ENCODE data around the gene CERCAM. TPM values are rescaled to one million over a fixed set of nuclear protein-coding genes. Genes with fewer than 3 reads are reported as not detected.

Gene CERCAM
- total and polyA plus RNA-seq, 2 experiments from 2014 or later, result 2.7 to 7.9 TPM

GRCh38 chr9:128475867-128476266 is 55.2 kb downstream of the CERCAM start (continued):
- TF ChIP-seq, protein P1, sequence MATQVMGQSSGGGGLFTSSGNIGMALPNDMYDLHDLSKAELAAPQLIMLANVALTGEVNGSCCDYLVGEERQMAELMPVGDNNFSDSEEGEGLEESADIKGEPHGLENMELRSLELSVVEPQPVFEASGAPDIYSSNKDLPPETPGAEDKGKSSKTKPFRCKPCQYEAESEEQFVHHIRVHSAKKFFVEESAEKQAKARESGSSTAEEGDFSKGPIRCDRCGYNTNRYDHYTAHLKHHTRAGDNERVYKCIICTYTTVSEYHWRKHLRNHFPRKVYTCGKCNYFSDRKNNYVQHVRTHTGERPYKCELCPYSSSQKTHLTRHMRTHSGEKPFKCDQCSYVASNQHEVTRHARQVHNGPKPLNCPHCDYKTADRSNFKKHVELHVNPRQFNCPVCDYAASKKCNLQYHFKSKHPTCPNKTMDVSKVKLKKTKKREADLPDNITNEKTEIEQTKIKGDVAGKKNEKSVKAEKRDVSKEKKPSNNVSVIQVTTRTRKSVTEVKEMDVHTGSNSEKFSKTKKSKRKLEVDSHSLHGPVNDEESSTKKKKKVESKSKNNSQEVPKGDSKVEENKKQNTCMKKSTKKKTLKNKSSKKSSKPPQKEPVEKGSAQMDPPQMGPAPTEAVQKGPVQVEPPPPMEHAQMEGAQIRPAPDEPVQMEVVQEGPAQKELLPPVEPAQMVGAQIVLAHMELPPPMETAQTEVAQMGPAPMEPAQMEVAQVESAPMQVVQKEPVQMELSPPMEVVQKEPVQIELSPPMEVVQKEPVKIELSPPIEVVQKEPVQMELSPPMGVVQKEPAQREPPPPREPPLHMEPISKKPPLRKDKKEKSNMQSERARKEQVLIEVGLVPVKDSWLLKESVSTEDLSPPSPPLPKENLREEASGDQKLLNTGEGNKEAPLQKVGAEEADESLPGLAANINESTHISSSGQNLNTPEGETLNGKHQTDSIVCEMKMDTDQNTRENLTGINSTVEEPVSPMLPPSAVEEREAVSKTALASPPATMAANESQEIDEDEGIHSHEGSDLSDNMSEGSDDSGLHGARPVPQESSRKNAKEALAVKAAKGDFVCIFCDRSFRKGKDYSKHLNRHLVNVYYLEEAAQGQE (IDR thresholded peaks at IDR 0.05; ENCODE audit: unreplicated experiment), result no peak
- TF ChIP-seq CTCF (conservative IDR thresholded peaks at IDR 0.05; ENCODE audit: low read depth in 2 of 2) (no peak), ZNF114 (CRISPR knock-in tag; IDR thresholded peaks at IDR 0.05) (no peak), EZH2phosphoT487 (IDR thresholded peaks at IDR 0.05; ENCODE audit: unreplicated experiment) (no peak), EZH2 (IDR thresholded peaks at IDR 0.05; ENCODE audit: low read depth, unreplicated experiment) (no peak), CREB1 (CRISPR knock-in tag; IDR thresholded peaks at IDR 0.05; ENCODE audit: low read depth) (no peak)
- TF ChIP-seq, protein P2, sequence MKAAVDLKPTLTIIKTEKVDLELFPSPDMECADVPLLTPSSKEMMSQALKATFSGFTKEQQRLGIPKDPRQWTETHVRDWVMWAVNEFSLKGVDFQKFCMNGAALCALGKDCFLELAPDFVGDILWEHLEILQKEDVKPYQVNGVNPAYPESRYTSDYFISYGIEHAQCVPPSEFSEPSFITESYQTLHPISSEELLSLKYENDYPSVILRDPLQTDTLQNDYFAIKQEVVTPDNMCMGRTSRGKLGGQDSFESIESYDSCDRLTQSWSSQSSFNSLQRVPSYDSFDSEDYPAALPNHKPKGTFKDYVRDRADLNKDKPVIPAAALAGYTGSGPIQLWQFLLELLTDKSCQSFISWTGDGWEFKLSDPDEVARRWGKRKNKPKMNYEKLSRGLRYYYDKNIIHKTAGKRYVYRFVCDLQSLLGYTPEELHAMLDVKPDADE (IDR thresholded peaks at IDR 0.05), result no peak

- H3K36me3 Mint-ChIP-seq (ENCODE audit: low read depth), result peaks cover 25% of the 10 kb centered on the region
- Histone ChIP-seq H3K4me1 (ENCODE audit: insufficient read depth) (no peaks in the 10 kb centered on the region), H3K27ac (ENCODE audit: low read depth) (no peak overlapping the region), H3K79me2 (replicated peaks; ENCODE audit: insufficient read depth) (no peaks in the 10 kb centered on the region), H3K27me3 (ENCODE audit: insufficient read depth) (no peaks in the 10 kb centered on the region), H3K9me2 (ENCODE audit: insufficient read depth) (no peaks in the 10 kb centered on the region), H3F3A (replicated peaks; ENCODE audit: low read depth) (0 out of 2 replicates have a peak, but pooled peaks cover 5% of the 10 kb centered on the region), H3K4me3 (no peak overlapping the region), H2AFZ (no peak overlapping the region), H4K20me1 (replicated peaks; ENCODE audit: insufficient read depth) (peaks cover 3% of the 10 kb centered on the region; the same call in 1 of the 2 replicates), H3K4me2 (no peak overlapping the region), H3K36me3 (ENCODE audit: insufficient read depth) (peaks cover 10% of the 10 kb centered on the region; the same call in 1 of the 2 replicates)
- peak; percentile 51; the same call in 2 of the 3 replicates for ATAC-seq
- no peak overlapping the region for H3K4me3 Mint-ChIP-seq
- H3K4me1 Mint-ChIP-seq, result peaks cover 8% of the 10 kb centered on the region
- no peak overlapping the region for H3K27ac Mint-ChIP-seq
- no peak for DNase-seq (ENCODE audit: low spot score)
- H3K9me3 Mint-ChIP-seq, result no peaks in the 10 kb centered on the region
- no peaks in the 10 kb centered on the region for H3K27me3 Mint-ChIP-seq (ENCODE audit: insufficient read depth, low read depth, poor library complexity)
- TF ChIP-seq, protein P2 (IDR thresholded peaks at IDR 0.05), result no peak
- TF ChIP-seq POLR2AphosphoS5 (IDR thresholded peaks at IDR 0.05; ENCODE audit: low read depth) (no peak), CREB1 (CRISPR knock-in tag; IDR thresholded peaks at IDR 0.05; ENCODE audit: low read depth) (no peak), ZNF331 (CRISPR knock-in tag; IDR thresholded peaks at IDR 0.05; ENCODE audit: low read depth) (no peak), EZH2phosphoT487 (IDR thresholded peaks at IDR 0.05; ENCODE audit: unreplicated experiment) (no peak), EZH2 (IDR thresholded peaks at IDR 0.05; ENCODE audit: low read depth, unreplicated experiment) (no peak), STAT1 (IDR thresholded peaks at IDR 0.05; ENCODE audit: unreplicated experiment) (no peak), NANOG (IDR thresholded peaks at IDR 0.05; ENCODE audit: borderline replicate concordance) (no peak), JUNB (IDR thresholded peaks at IDR 0.05; ENCODE audit: unreplicated experiment) (no peak)
- TF ChIP-seq, protein P1 (IDR thresholded peaks at IDR 0.05; ENCODE audit: unreplicated experiment), result no peak
Observed at GRCh38 chr9:128479262-128479661, 58.6 kb downstream of the CERCAM start.
